ENCODE measurements around the gene FSHR. TPM values are rescaled to one million over a fixed set of nuclear protein-coding genes. Genes with fewer than 3 reads are reported as not detected.

Gene FSHR
- total RNA-seq, 4 donors from 2014 or later: 0.13 TPM; not detected in 3

GRCh38 chr2:49174750-49175149 lies 20.4 kb upstream of the FSHR start:
- intact Hi-C loops (cut with DNase I): no loop called here
- Histone ChIP-seq H3K4me1 (no peaks in the 10 kb centered on the region), H3K27me3 (no peaks in the 10 kb centered on the region), H3K27ac (no peak overlapping the region), H3K4me3 (replicated peaks in 1 of 3) (no peak overlapping the region), H3K36me3 (no peaks in the 10 kb centered on the region), H3K9me3 (no peaks in the 10 kb centered on the region)
- 75% methylated on average over 3 of the region's 3 CpGs for WGBS, 2 donors
- TF ChIP-seq POLR2A (IDR thresholded peaks at IDR 0.05) (no peak), CTCF (IDR thresholded peaks at IDR 0.05) (no peak)
- DNase-seq: no peak

- Histone ChIP-seq H3K27me3 (no peaks in the 10 kb centered on the region), H3K9me3 (no peaks in the 10 kb centered on the region), H3K4me3 (replicated peaks in 1 of 3) (no peak overlapping the region), H3K4me1 (no peaks in the 10 kb centered on the region), H3K27ac (no peak overlapping the region), H3K36me3 (no peaks in the 10 kb centered on the region)
- DNase-seq: no peak
- intact Hi-C loops (cut with DNase I): no loop called here
- TF ChIP-seq CTCF (IDR thresholded peaks at IDR 0.05): no peak
Observed at GRCh38 chr2:49167131-49167530, 12.8 kb upstream of the FSHR start.

GRCh38 chr2:49165662-49166061 lies 11.3 kb upstream of the FSHR start:
- TF ChIP-seq POLR2A (IDR thresholded peaks at IDR 0.05) (no peak), CTCF (IDR thresholded peaks at IDR 0.05) (no peak)
- Histone ChIP-seq H3K4me1 (no peaks in the 10 kb centered on the region), H3K36me3 (no peaks in the 10 kb centered on the region), H3K27me3 (no peaks in the 10 kb centered on the region), H3K27ac (no peak overlapping the region), H3K9me3 (no peaks in the 10 kb centered on the region), H3K4me3 (replicated peaks in 1 of 3) (no peak overlapping the region)
- intact Hi-C loops (cut with DNase I): no loop called here
- no peak for DNase-seq
- WGBS, 2 donors: 53 to 68% methylated on average over 3 of the region's 3 CpGs

- no peak for DNase-seq
- Histone ChIP-seq H3K27me3 (no peaks in the 10 kb centered on the region), H3K4me3 (replicated peaks in 1 of 3) (no peak overlapping the region), H3K27ac (no peak overlapping the region), H3K4me1 (no peaks in the 10 kb centered on the region), H3K9me3 (no peaks in the 10 kb centered on the region), H3K36me3 (no peaks in the 10 kb centered on the region)
- 76 to 80% methylated on average over 1 of the region's 1 CpG for WGBS, 2 donors
- TF ChIP-seq CTCF (IDR thresholded peaks at IDR 0.05) (no peak), POLR2A (IDR thresholded peaks at IDR 0.05) (no peak)
- intact Hi-C loops (cut with DNase I): no loop called here
Observed at GRCh38 chr2:49164729-49165128, 10.4 kb upstream of the FSHR start.

GRCh38 chr2:49162151-49162550 lies 7.8 kb upstream of the FSHR start:
- Histone ChIP-seq H3K4me1 (no peaks in the 10 kb centered on the region), H3K36me3 (no peaks in the 10 kb centered on the region), H3K4me3 (replicated peaks in 1 of 3) (no peak overlapping the region), H3K9me3 (no peaks in the 10 kb centered on the region), H3K27me3 (no peaks in the 10 kb centered on the region), H3K27ac (no peak overlapping the region)
- intact Hi-C loops (cut with DNase I): no loop called here
- WGBS, 2 donors: 73 to 74% methylated on average over 1 of the region's 1 CpG
- TF ChIP-seq POLR2A (IDR thresholded peaks at IDR 0.05) (no peak), CTCF (IDR thresholded peaks at IDR 0.05) (no peak)
- DNase-seq: no peak
